IPS-NIHi11 (cell line): ENCODE data around the gene FHIP2A.
"Not testable (repeated sequence)": the region's sequence is repeated elsewhere in the genome, so short reads cannot be mapped to it uniquely, and the experiment has no call there.

Experiments used
- DNase-seq: peaks from one replicate; pipeline ENCODE4 v3.0.0; 2012; ENCODE audit warnings: mixed read lengths, low spot score

Gene FHIP2A

DNA sequence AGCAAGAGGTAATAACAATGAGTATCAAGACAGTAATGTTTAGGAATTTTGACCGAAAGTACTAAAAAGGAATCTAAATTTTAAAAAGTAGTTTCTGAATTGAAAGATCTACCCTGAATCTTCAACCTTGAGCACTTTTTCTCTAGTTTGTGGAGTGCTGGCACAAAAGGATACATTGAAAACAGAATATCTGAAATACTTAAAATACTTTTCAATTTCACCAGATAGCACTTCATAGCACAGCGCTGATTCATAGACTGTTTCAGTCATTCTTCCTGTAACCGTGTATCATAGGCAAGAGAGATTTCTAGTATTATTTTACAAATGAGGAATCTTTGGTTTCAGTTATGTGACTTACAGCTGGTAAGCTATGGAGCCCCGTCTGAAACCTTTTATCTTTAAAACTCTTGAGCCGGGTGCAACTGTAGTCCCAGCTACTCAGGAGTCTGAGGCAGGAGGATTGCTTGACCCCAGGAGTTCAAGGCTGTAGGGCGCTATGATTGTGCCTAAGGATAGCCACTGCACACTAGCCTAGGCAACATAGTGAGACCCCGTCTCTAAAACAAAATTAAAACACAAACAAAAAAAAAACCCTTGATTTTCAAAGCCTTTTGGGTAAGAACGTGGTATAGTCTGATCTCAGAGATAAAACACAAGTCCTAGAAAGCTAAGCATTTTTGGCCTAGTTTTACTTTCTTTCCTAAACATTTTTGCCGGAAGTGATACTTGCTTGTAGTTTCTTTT, 35.1 kb downstream of the FHIP2A start:
- no peak for DNase-seq

- not testable (repeated sequence) for DNase-seq
Observed at GRCh38 chr10:114857288-114857565, 35.6 kb downstream of the FHIP2A start.

DNA sequence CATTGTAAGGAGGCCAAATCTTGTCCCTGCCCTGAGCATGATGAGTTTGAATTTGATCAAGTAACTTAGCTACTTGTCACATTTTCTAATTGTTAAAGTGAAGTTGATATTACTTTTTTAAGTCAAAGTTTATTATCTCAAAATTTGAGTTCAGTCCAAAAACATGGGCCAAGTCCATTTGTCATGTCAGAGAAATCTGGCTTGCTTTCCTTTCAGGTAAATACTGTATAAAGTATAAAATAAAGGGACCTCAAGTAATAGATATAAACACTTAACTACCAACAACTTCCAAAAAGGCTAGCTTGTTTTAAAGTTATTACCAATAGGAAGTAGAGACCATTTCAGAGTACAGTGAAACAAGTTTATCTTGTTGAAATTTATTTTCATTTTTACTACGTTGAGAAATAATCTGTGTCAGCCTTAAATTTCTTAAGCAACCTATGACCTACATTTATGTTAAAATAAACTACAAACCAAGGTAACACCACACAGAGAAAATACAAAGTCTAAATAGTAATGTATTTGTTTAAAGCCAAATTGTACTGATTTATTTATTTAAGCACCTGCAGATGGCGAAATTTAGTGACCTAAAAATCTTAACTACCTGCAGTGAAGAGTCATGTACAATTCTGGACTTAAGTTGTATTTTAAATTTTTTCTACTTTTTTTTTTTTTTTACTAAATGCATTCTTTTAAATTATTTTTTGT, 36.5 kb downstream of the FHIP2A start:
- DNase-seq: no peak

- no peak for DNase-seq
Observed at GRCh38 chr10:114859222-114859621, 37.6 kb downstream of the FHIP2A start.

GRCh38 chr10:114862456-114862855, 40.9 kb downstream of the FHIP2A start:
- no peak for DNase-seq

- no peak for DNase-seq
Observed at GRCh38 chr10:114867365-114867764, 45.8 kb downstream of the FHIP2A start.

GRCh38 chr10:114868870-114869519, 47.4 kb downstream of the FHIP2A start:
- DNase-seq: no peak

- DNase-seq: no peak
Observed at GRCh38 chr10:114869520-114869892, 47.9 kb downstream of the FHIP2A start.

DNA sequence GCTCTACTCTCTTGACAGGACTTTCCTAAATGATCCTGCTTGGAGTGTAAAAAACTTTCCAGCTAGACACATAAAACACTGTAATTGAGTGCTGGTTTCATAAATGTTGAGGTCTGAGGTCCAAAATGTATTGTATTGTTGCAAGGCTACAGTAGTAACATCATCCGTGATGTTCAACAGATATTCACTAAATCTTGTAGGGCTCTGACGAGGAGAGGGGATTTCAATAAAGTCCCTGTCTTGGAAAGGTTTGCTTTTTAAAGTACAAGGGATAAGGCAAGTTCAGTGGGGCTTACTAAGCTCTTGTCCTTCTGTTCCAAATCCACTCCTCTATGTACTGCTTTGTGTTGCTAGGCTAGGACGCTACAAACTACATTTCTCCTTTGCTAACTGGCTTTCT, 48.9 kb downstream of the FHIP2A start:
- DNase-seq: no peak

DNA sequence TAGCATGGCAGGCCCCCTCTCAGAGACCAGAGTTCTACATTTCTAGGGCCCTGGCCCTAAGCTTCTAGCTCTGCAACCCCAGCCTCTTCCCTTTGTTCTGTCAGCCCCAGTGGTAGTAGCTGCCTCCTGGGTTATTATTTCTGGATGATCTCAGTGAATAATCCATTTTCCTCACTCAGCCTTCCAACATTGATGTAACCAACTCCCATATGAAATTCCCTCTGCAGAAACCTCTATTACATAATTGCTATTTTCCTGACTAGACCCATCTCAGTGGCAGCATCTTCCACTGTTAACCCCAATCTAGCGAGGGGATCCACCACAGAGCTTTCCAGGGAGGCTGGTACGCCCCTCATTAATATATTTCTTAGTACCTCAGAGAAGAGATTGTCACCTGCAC, 49.8 kb downstream of the FHIP2A start:
- DNase-seq: no peak
